ENCODE measurements around the gene ORAI3.

The ORAI3 gene

GRCh38 chr16:30992276-30992780 is 43.5 kb downstream of the ORAI3 start:
- DNase-seq (ENCODE audit: low read depth) = no peak

- DNase-seq (ENCODE audit: low read depth) = no peak
Measured at GRCh38 chr16:30992931-30993816, 44.3 kb downstream of the ORAI3 start.

GRCh38 chr16:30995927-30996323 is 47.1 kb downstream of the ORAI3 start:
- DNase-seq (ENCODE audit: low read depth) = no peak

GRCh38 chr16:30996324-30996984 is 47.6 kb downstream of the ORAI3 start:
- DNase-seq (ENCODE audit: low read depth) = no peak

- peak; percentile 58 for DNase-seq (ENCODE audit: low read depth)
Measured at GRCh38 chr16:30996985-30997724, 48.3 kb downstream of the ORAI3 start.

- peak; percentile 55 for DNase-seq (ENCODE audit: low read depth)
Measured at GRCh38 chr16:30997725-30998711, 49.1 kb downstream of the ORAI3 start.

GRCh38 chr16:30998852-30999761 is 50.2 kb downstream of the ORAI3 start:
- DNase-seq (ENCODE audit: low read depth) = no peak

- DNase-seq (ENCODE audit: low read depth) = no peak
Measured at GRCh38 chr16:31000671-31001382, 52.0 kb downstream of the ORAI3 start.

GRCh38 chr16:31001507-31002249 is 52.8 kb downstream of the ORAI3 start:
- no peak for DNase-seq (ENCODE audit: low read depth)

GRCh38 chr16:31002250-31002700 is 53.4 kb downstream of the ORAI3 start:
- DNase-seq (ENCODE audit: low read depth) = no peak

GRCh38 chr16:31002862-31003341 is 54.0 kb downstream of the ORAI3 start:
- DNase-seq (ENCODE audit: low read depth) = no peak

GRCh38 chr16:31003744-31004143 is 54.9 kb downstream of the ORAI3 start:
- DNase-seq (ENCODE audit: low read depth) = no peak

Measured in fibroblast of the conjunctiva (primary cell).